ENCODE measurements around the gene TBRG4.

TBRG4 gene

DNA sequence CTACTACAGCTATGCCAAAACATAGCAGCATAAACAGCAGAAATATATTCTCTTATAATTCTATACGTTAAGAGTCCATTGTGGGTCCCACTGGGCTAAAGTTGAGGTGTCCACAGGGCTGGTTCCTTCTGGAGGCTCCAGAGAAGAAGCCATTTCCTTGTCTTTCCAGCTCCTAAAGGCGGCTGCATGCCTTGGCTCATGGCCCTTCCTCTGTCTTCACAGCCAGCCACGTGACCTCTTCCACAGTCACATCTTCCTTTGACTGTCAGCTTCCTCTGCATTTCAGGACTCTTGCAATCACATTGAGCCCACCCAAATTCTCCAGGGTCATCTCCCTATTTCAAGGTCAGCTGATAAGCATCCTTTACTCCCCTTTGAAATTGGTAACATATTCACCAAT, 40.0 kb downstream of the TBRG4 start:
- peak overlapping the region; percentile 4; the same call in 1 of the 2 replicates for H3K27ac ChIP-seq (replicated peaks)
- TF ChIP-seq SPI1 (IDR thresholded peaks at IDR 0.05; ENCODE audit: borderline replicate concordance, low read depth) = no peak
- no peak for TF ChIP-seq POLR2AphosphoS5 (IDR thresholded peaks at IDR 0.05; ENCODE audit: low read depth)
- TF ChIP-seq GABPA (IDR thresholded peaks at IDR 0.05; ENCODE audit: low read depth) = no peak
- TF ChIP-seq REST (IDR thresholded peaks at IDR 0.05; ENCODE audit: insufficient replicate concordance, low read depth) = no peak
- TF ChIP-seq, protein P1, sequence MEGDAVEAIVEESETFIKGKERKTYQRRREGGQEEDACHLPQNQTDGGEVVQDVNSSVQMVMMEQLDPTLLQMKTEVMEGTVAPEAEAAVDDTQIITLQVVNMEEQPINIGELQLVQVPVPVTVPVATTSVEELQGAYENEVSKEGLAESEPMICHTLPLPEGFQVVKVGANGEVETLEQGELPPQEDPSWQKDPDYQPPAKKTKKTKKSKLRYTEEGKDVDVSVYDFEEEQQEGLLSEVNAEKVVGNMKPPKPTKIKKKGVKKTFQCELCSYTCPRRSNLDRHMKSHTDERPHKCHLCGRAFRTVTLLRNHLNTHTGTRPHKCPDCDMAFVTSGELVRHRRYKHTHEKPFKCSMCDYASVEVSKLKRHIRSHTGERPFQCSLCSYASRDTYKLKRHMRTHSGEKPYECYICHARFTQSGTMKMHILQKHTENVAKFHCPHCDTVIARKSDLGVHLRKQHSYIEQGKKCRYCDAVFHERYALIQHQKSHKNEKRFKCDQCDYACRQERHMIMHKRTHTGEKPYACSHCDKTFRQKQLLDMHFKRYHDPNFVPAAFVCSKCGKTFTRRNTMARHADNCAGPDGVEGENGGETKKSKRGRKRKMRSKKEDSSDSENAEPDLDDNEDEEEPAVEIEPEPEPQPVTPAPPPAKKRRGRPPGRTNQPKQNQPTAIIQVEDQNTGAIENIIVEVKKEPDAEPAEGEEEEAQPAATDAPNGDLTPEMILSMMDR (IDR thresholded peaks at IDR 0.05; ENCODE audit: insufficient read depth, low read length) = no peak
- H3K27me3 ChIP-seq (ENCODE audit: insufficient read depth, poor library complexity, severe bottlenecking) = no peaks in the 10 kb centered on the region
- DNase-seq (ENCODE audit: low read depth in 1 of 2, low spot score in 1 of 2) = peak in 1 of 2 experiments; percentile 54
- no peak overlapping the region for H3K4me3 ChIP-seq (replicated peaks; ENCODE audit: insufficient read depth, low read length)

GRCh38 chr7:45070254-45070642, 41.2 kb downstream of the TBRG4 start:
- Histone ChIP-seq H3K27ac (replicated peaks) (no peak overlapping the region), H3K27me3 (ENCODE audit: insufficient read depth, poor library complexity, severe bottlenecking) (no peaks in the 10 kb centered on the region), H3K4me3 (replicated peaks; ENCODE audit: insufficient read depth, low read length) (no peak overlapping the region)
- TF ChIP-seq SPI1 (IDR thresholded peaks at IDR 0.05; ENCODE audit: borderline replicate concordance, low read depth) = no peak
- TF ChIP-seq REST (IDR thresholded peaks at IDR 0.05; ENCODE audit: insufficient replicate concordance, low read depth) = peak; percentile 28
- DNase-seq (ENCODE audit: low read depth in 1 of 2, low spot score in 1 of 2) = no peak

- no peak for DNase-seq (ENCODE audit: low read depth in 1 of 2, low spot score in 1 of 2)
- Histone ChIP-seq H3K27ac (replicated peaks) (no peak overlapping the region), H3K4me3 (replicated peaks; ENCODE audit: insufficient read depth, low read length) (no peak overlapping the region), H3K27me3 (ENCODE audit: insufficient read depth, poor library complexity, severe bottlenecking) (no peaks in the 10 kb centered on the region)
- TF ChIP-seq POLR2AphosphoS5 (IDR thresholded peaks at IDR 0.05; ENCODE audit: low read depth) (no peak), REST (IDR thresholded peaks at IDR 0.05; ENCODE audit: insufficient replicate concordance, low read depth) (no peak), SPI1 (IDR thresholded peaks at IDR 0.05; ENCODE audit: borderline replicate concordance, low read depth) (no peak), GABPA (IDR thresholded peaks at IDR 0.05; ENCODE audit: low read depth) (no peak)
- TF ChIP-seq, protein P1 (IDR thresholded peaks at IDR 0.05; ENCODE audit: insufficient read depth, low read length) = no peak
These were observed 41.8 kb downstream of the TBRG4 start for GRCh38 chr7:45069444-45070253.
